Breast epithelium (tissue), 3 donors: ENCODE data around the gene POLR3H.

Source experiments
- CTCF ChIP-seq, 3 donors: fragments of 450-650 bp; IDR thresholded peaks; one replicate each; pipeline ENCODE4 v1.5.1; 2016 to 2017; ENCODE audit warnings: antibody characterized with exemption in 3 of 3, mild to moderate bottlenecking in 3 of 3, moderate library complexity in 3 of 3
- POLR2A ChIP-seq: fragments of 450-650 bp; IDR thresholded peaks from one replicate; pipeline ENCODE4 v1.6.1; 2016; ENCODE audit warnings: antibody characterized with exemption, mild to moderate bottlenecking, moderate library complexity

DNA sequence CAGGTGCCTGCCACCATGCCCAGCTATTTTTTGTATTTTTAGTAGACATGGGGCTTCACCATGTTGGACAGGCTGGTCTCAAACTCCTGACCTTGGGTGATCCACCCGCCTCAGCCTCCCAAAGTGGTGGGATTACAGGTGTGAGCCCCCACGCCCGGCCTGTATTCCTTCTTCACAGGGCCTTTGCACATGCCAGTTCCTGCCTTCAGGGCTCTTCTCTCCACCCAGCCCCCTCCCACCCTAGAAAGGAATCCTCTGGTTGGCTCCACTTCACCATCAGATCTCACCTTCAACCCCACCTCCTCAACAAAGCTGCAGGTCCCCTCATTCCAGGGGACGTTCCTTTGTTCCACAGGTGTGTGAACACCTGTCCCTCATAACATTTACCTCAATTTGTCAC lies 2.0 kb downstream of the POLR3H start:
- TF ChIP-seq CTCF (IDR thresholded peaks at IDR 0.05) (no peak), POLR2A (no peak)
